Activated CD4-positive, alpha-beta T cell treated with anti-CD3 and anti-CD28 coated beads, Interleukin-2, amount 50 U/mL, for 48 hours (primary cell): Measurements from ENCODE around the gene TOR1A.

ENCODE experiments used
- DNase-seq, 2 experiments: peaks; one replicate each; pipeline ENCODE4 v3.0.0-alpha.2; 2020

TOR1A gene

DNA sequence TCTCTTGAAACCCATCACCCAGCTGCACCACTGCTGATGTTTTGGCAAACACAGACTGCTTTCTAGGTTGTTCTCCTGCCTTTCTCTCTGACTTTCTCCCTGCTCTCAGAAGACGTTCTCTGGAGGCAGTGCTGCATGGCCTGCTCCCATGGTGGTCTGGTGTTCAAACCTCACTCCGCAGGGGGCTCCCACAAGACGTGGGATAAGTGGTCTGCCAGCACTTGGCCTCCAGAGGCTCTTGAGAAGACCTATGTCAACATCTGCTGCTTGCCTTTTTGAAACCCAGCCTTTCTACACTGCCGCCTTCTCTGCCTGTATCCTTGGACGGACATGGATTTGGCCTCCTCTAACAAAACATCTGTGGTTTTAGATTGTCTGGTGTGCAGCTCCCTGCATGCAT is 27.9 kb upstream of the TOR1A start:
- DNase-seq, result no peak

DNA sequence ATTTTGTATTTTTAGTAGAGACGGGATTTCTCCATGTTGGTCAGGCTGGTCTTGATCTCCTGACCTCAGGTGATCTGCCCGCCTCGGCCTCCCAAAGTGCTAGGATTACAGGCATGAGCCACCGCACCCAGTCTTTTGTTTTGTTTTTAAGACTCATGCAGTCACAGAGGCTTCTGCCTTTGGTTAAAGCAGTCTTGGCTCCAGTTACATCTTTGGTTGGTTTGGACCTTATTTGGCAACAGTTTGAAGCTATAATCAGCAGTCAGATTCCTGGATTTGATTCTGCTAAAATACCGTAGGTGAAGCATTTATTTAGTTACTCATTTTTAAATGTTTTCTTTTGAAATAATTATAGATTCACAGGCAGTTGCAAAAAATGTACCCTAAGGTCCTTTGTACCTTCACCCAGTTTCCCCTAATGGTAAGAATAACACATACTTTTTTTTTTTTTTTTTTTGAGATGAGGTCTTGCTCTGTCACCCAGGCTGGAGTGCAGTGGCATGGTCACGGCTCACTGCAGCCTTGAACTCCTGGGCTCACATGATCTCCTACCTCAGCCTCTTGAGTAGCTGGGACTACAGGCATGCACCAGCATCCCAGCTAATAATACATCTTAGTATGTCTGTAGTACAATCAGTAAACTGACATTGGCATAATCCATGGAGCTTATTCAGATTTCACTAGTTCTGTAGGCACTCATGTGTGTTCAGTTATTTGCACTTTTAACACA is 27.1 kb upstream of the TOR1A start:
- DNase-seq, result no peak

DNA sequence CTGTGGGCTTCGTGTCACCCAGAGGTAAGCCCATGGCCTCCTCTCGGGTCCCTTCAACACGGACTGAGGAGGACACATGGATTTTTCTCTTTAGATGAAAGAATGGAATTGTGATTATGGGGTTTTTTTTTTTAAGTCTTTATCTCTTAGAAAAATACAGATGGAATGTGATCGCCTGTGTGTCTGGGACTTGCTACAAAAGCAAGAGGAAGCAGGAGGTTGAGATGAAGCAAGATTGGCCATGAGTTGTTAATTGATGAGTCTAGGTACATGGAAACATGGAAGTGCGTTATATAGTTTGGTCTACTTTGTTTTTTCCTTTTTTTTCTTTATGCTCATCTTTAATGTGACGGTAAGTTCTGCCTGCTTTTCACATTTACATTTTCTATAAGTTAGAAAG is 26.0 kb upstream of the TOR1A start:
- DNase-seq, result no peak

DNA sequence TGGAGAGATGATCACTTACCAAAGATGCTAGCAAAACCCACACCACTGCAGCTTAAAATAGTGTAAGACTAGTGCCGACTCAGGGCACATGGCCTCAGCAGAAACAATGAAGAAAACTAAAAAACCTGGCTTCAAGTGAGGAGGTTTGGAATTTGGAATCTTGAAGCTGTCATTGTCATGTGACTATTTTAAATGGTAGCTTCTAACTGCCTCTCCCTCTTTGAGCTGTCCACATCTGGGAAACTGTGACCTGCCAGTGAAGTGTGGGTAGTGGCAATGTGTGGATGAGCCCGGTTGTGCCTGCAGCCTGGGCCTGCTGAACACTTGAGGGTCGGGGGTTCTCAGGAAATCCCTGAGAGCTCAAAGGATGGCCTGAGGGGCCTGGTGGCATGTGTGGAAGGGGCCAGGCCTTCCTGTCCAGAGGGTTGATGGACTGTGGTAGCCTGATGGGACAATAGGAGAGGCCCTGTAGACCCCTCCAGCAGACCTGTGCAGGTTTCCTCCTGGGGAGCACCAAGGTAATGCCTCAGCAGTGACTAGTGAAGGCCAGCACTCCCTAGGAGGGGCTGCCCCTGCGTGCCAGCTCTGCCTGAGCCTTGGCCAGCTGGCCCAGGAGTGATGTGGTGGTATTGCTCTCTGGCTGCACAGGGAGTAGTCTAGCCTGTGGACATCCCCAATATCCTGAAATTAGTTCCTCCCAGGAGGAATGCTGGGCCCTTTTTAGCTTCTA is 24.9 kb upstream of the TOR1A start:
- DNase-seq, result no peak

DNA sequence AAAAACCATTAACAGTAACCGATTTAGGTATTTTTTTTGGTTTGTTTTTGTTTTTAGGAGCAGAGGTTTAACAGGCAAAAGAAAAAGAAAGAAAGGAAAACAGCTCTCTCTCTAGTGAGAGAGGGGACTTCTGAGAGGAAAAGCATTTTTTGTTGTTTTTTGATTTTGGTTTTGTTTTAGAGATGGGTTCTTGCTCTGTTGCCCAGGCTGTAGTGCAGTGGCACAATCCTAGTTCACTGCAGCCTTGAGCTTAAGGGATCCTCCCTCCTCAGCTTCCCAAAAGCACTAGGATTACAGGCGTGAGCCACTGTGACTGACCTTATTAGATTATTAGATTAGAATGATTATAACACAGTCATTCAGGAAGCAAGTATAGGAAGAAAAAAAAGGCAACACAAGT is 21.4 kb upstream of the TOR1A start:
- no peak for DNase-seq

DNA sequence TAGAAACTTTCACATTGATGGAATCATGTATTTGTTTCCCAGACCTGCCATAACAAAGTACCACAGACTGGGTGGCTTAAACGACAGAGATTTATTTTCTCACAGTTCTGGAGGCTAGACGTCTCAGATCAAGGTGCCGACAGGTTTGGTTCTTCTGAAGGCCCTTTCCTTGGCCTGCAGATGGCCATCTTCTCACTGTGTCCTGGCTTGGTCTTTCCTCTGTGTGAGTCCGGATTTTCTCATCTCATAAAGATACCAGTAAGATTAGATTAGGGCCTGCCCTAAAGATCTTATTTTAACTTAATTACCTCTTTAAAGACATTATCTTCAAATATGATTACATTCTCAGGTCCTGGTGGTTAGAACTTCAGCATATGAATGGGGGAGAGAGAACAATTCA is 17.1 kb upstream of the TOR1A start:
- no peak for DNase-seq

DNA sequence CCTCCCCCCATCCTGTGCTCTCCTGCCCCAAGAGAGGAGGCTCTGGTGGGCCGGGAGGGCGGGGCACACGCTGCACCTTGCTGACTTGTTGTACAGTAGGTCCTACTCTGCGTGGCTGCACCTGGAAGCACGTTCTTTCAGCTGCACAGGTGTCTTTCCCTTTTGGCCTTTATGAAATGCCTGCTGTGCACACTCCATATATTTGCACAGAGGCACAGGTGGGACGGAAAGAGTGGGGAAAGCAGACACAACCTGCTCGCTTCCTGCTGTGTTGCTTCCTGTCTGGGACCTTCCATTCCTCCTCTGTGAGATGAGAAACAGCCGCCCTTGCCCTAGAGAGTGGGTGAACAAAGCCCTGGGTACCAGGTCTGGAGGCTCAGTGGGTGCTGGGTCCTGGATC is 16.1 kb upstream of the TOR1A start:
- DNase-seq, result peak in 1 of 2 experiments; percentile 11

DNA sequence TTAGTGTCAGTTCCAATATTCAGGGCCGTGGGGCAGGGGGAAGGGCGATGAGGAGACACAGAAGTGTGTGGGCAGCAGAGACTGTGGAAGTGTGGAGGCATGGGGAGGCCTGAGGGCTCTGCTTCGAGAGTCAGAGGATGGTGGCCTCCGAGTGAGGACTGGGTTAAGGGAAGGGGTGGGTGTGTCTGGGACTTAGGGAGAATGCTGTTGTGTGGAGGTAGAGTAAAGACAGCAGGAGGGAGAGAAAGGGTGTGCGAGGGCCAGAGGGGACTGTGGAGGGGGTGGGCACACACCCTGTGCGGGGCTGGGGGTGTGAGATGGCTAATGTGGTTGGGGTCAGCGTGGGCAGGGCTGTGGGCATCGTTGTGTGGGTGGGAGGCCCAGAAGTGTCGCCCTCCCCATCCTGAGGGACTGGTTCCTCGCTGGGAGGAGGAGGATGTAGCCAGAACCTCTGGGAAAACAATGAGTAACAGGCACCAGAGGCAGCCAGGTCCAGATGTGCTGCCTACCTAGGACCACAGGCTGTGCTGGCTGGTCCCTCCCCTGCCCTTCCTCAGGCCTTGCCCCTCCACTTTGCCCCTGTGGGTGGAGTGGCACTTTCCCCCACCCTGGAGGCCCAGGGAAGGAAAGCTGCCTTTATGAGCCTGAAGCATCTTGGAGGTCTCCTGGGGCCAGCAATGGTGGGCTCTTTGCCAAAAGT is 15.5 kb upstream of the TOR1A start:
- DNase-seq, result peak; percentile 6 to 21

DNA sequence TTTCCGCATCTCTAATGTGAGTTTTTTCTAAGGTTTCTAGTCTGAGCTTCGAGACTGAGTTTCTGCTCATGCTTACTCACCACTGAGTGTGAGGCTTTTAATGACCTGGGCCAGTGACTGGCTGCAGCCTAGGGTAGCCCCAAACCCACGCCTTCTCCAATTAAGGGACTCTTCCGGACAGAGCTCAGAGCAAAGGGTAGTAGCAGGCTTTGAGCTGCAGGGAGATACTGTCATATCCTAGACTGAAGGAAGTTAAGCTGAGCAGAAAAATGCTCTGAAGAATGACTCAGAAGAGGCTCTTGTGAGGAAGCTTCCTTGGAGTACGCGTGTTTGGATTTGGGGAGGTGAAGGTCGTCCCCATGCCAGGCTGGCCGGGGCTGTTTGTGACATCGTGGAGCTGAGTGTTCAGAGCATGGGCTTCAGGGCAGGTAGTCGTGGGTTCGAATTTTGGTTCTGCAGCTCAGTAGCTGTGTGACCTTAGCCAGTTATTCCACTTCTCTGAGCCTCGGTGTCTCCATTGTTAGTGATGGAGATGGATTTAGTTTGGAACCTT is 14.8 kb upstream of the TOR1A start:
- DNase-seq, result peak; percentile 19 to 54

DNA sequence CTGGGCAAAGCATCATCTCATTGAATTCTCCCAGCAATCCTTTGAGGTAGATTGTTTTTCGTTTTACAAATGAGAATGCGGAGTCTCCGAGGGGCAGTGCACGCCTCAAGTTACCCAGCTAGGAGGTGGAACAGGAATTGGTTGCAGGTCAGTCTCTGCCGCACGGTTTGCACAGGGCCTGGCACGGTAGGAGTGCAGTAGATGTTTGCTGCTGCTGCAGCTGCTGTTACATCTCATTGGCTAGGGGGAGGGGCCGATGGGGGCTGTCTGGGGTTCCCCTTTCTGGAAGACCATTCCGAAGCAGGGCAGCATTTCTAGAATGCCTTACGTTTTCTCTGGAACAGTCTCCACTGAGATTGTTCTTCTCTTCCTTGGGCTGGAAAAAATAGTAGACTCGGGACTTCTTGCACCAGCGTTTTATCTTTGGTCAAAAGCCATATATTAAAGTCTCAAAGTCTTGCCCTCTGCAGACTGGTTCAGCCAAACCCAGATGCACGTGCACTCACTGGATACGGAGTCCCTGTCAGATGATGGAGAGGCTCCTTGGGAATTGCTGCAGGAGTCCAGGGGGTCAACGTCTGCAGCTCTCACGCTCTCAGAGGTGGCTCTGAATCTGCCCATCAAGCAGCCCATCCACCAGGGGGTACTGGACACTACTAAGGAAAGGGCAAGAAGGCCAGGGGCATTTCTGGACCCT is 12.5 kb upstream of the TOR1A start:
- peak; percentile 41 to 58 for DNase-seq

DNA sequence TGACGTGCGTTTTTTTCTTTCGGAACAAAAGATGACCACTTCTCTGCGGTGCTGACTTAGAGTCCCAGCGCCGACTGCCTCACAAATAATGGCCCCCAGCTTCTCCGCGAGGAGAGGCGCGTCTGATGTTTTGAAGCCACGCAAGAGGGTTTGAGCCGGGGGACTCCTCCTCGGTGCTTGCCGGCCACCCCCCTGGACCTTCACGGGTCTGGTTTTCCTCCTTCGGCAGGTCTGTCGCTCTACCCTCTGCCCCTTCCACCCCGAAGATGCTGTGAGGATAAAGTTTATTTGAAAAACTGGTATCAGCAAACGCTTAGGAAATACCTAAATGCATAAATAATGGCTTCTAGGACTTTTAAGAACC is 11.9 kb upstream of the TOR1A start:
- peak; percentile 15 to 23 for DNase-seq

DNA sequence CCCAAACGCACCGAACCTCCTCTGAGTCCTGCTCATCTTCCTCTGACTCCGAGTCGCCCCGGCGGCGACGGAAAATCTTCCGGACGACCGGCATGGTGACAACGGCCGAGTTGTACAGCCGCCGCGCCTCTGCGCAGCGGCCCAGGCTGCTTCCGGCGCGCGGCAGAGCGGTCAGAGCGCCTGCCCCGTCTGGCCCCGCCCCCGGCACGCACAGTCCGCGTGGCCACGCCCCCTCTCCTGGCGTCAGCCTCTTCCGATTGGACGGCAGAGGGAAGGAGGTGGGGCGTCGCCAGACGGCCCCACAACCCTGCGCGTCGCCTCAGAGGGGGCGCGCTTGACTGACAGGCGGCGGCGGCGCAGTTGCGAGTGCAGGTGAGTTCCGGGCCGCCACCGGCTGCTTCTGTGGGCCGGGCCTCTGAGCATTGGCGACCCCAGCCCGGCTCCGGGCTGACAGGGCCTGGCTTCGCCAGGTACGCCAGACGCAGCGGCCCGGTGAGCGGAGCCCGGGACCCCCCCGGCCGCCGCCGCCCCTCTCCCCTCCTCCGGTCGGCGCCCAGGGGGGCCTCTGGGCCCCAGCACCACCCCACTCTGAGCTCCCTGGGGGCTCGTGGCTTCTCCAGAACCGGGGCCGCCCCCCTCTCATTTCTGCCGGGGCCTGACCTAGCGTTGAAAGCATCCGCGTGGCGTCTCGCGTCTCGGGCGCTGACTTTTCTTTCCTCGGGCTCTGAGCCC is 11.4 kb upstream of the TOR1A start, which contains the start of the genes C9orf78 and USP20:
Gene C9orf78, minus strand, starts transcription at position 148 of the 732 bp plus-strand sequence. Its CDS starts 54 bp downstream, at position 94.
Gene USP20, plus strand, starts transcription at position 331 of the 732 bp plus-strand sequence. CDS start 17,098 bp downstream, outside the sequence.
- DNase-seq, result peak; percentile 96 to 97

DNA sequence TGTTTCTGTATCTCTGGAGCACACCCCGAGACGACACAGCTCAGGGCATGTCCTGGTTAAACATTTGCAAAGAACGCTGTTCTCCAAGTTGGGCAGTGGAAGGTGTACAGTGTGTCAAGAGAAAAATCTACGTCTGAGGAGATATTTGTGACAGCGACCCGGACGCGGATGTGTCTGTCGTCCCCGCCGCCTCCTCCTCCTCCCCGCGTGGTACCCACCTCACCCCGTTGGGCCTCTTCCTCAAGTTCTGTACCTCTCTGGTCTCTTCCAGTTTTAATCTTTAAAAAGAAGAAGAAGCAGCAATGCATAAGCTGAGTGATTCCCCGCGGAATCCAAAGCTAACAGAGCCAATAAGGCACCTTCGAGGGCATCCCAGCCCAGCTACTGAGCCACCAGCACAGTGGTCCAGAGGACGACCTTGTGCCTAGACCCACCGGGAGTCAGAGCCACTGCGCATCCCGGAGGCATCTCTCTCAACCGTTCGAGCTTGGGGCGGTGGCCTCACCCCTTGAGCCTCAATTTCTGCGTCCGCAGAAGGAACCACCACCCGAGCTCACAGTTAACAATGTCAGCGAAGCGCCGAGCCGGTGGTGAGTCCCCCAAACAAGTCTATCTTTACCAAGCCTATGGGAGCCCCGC is 10.7 kb upstream of the TOR1A start:
- DNase-seq, result peak; percentile 37 to 44

DNA sequence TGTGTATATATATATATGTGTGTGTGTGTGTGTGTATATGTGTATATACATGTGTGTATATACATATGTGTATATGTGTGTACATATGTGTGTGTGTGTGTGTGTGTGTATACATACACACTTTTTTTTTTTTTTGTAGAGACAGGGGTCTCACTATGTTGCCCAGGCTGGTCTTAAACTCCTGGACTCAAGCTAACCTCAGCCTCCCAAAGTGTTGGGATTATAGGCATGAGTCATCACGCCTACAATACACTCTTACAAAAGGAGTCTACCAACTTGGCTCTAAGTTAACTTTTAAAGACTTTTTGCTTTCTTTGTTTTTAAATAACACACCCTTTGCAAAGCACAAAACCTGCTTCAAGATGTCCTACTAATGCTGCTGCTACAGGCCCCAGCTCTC is 9.0 kb upstream of the TOR1A start:
- DNase-seq, result no peak

DNA sequence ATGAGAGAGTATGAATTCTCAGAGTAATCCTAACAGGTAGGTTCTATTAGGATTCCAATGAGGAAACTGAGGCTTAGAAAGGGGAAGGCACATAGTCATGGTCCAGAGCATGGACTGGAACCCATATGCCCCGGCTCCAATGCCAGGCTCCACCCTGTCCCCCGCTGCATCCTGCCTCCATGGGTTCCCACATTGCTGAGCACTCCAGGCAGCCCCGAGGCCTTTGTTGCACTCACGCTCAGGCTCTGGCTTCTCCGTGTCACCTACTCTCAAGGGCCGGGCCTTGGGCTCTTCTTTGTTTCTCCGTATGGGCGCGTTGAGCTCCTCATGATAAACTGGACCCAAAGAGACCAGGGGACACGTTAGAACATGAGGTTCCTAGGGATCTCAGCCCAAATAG is 5.0 kb upstream of the TOR1A start:
- no peak for DNase-seq

DNA sequence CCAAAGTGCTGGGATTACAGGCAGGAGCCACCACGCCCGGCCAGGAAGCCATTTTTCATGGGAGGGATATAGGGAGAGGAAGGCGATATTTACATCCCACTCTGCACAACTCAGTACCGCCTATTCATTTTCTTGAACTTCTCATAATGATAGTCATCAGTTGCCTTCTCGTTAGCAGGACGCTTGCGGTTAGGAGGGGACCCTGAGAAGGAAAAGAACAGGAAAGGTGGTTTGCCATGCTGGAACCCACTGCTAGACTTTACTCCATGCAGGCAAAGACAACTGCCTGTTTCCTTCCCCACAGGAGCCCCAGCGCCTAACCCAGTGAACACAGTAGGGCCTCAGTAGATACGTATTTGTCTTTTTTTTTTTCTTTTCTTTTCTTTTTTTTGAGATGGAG is 4.1 kb upstream of the TOR1A start:
- no peak for DNase-seq

DNA sequence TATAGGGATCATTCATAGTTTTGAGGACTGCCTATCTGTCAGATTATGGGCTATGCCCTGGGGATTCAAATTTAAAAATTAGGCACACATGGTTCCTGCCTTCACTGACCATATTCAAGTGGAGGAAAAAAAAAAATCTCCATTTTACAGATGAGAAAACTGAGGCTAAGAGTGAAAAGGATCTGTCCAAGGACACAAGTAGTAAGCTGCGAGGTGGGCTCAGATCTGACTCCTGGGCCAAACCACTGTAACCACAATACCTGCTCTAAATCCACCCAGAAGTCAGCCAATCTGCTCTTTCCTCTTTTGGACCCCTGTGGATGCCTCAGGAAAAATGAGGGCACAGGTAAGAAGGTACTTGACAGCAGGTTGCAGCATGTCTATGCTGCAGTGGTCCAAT is 2.8 kb upstream of the TOR1A start:
- DNase-seq, result no peak

DNA sequence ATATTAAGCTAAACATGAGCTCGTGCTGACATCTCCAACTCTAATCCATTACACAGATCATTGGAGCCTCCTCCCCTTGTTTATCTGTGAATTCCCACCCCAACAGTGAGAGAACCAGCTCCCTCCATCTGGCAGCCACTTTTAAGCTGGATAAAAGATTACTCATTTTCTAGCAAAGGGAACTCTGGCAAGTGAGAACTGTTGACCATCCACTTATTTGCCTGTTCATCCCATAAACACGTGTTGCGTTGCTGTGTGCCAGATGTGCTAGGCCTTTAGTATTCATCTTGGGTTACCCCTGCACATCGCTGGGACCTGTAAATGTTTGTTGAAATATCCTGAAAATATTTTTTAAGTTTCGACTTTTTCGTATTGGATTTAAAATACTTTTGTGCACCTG is 2.4 kb upstream of the TOR1A start:
- no peak for DNase-seq

DNA sequence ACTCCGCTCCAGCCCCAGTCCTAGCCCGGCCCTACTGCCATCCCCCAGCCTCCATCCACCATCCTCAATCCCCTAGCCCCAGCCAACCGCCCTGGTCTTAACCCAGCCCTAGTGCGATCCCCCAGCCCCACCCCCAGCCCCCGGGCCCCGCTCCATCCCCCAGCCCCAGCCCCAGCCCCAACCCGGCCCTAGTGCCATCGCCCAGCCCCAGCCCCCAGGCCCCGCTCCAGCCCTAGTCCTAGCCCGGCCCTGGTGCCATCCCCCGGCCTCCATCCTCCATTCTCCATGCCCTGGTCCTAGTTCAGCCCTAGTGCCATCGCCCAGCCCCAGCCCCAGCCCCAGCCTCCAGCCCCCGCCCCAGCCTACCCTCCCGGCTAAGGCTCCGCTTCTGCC is 398 bp downstream of the TOR1A start:
- DNase-seq, result no peak

DNA sequence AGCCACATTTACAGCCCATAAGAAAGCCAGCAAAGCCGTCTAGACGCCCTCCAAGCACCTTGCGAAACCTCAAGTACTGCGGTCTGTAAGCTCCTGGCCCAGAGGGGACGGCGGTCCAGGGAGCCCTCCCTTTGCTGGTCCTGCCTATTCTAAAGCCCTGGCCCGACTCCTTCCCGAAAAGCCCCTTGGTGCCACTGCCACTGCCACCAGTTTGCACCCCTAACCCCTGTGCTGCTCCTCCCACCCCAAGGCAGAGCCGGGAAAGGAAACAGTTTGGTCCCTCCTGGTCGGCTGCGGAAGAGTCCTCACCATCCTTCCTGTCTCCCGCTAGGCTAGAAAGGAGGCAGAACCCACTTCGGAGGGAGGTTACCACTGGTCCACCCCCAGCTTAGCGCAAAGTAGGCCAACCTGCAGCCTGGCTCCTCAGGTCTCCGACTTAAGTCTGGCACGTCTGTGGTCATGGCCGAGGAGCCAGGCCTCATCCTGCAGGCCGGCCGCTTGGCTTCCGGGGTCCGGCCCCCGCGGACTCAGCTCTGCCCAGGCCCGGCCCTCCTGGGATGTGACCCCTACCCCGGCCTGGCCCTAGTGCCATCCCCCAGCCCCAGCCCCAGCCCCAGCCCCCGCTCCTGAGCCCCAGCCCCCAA is 916 bp downstream of the TOR1A start:
- peak; percentile 24 to 37 for DNase-seq
